Brain microvascular endothelial cell (primary cell): Measurements from ENCODE around the gene ANKRD40CL.

Experiments
- DNase-seq: peaks from one replicate; pipeline ENCODE4 v3.0.0-alpha.2; 2020
- H3K27ac ChIP-seq: fragments of 250-450 bp; sonication (Bioruptor Pico); 2 replicates; pipeline ENCODE4 v1.5.1; 2020; ENCODE audit warnings: mild to moderate bottlenecking, moderate library complexity
- H3K27me3 ChIP-seq: fragments of 250-450 bp; sonication (Bioruptor Pico); replicated peaks from 2 replicates; pipeline ENCODE4 v1.5.1; 2020; ENCODE audit warnings: mild to moderate bottlenecking
- H3K36me3 ChIP-seq: fragments of 250-450 bp; sonication (Bioruptor Pico); replicated peaks from 2 replicates; pipeline ENCODE4 v1.5.1; 2020; ENCODE audit warnings: mild to moderate bottlenecking
- H3K4me3 ChIP-seq: 2 replicates; pipeline ENCODE4 v1.5.1; 2011; ENCODE audit warnings: low read depth, mild to moderate bottlenecking, control low read depth, low read length, moderate library complexity
- CTCF ChIP-seq: IDR thresholded peaks from 2 replicates; pipeline ENCODE4 v1.5.1; 2011; ENCODE audit warnings: low read depth, mild to moderate bottlenecking, moderate library complexity, low read length, control low read depth, inconsistent platforms; ENCODE audit errors: missing control alignments
- in situ Hi-C: cut with HindIII; loops from 2 replicates; pipeline ENCODE4 v1.10.0; 2017; ENCODE audit warnings: low sequenced_read_pairs, low pct_ligation_motif_present

ANKRD40CL gene

DNA sequence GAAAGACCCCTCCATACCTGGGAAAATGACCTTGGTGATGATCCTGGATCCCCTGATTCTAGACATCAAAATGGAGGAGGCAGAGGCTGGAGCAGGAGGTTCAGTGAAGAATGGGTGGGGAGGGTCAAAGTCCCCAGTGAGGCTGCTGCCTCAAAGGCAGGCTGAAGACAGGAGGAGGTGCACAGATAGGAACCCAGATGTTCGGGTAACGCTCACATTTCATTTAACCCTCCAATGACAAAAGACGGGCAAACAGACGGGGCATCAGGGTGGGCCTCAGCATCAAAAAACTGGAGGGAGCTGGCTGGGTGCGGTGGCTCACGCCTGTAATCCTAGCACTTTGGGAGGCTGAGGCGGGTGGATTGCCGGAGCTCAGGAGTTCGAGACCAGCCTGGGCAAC, at the start of gene ANKRD40CL:
TSS of gene ANKRD40CL (minus strand) at position 73 of the 400 bp plus-strand sequence. CDS start 605 bp downstream, outside the sequence.
- H3K27me3 ChIP-seq: no peaks in the 10 kb centered on the region

DNA sequence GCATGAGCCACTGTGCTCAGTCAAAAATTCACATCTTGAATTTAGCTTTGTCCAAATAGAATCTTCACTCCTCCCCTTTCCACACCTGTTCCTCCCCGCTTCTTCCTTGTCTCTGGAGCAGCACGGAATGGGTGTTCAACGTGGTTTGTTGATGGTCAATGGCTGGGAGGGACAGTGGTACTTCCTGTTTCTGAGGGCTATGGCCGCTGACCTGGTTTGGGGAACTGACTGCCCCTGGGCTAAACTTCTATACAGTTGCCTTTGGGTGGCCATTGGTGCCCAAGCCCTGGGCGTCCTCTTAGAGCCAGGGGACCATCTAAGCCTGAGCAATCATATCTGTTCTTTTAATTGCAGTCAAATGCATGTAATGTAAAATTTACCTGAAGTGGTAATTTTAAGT, 49.0 kb upstream of the ANKRD40CL start:
- no peak for TF ChIP-seq CTCF
- no peaks in the 10 kb centered on the region for H3K36me3 ChIP-seq
- H3K27me3 ChIP-seq: no peaks in the 10 kb centered on the region
- DNase-seq: no peak
- H3K27ac ChIP-seq: no peak overlapping the region
- no peak overlapping the region for H3K4me3 ChIP-seq
- in situ Hi-C loops: no loop called here

More for the DNA sequence above, at the start of gene ANKRD40CL:
- in situ Hi-C loops: no loop called here
- Histone ChIP-seq H3K4me3 (no peak within 1 kb of the TSS), H3K36me3 (no peaks in the 10 kb centered on the region), H3K27ac (no peak within 1 kb of the TSS)
- TF ChIP-seq CTCF: no peak
- DNase-seq: no peak

- in situ Hi-C loops: no loop called here
- DNase-seq: no peak
- Histone ChIP-seq H3K27ac (no peak overlapping the region), H3K36me3 (no peaks in the 10 kb centered on the region), H3K4me3 (no peak overlapping the region), H3K27me3 (no peaks in the 10 kb centered on the region)
- no peak for TF ChIP-seq CTCF
Measured at GRCh38 chr17:50815400-50815799, 48.1 kb upstream of the ANKRD40CL start.

GRCh38 chr17:50813583-50813982, 46.3 kb upstream of the ANKRD40CL start:
- in situ Hi-C loops: no loop called here

DNA sequence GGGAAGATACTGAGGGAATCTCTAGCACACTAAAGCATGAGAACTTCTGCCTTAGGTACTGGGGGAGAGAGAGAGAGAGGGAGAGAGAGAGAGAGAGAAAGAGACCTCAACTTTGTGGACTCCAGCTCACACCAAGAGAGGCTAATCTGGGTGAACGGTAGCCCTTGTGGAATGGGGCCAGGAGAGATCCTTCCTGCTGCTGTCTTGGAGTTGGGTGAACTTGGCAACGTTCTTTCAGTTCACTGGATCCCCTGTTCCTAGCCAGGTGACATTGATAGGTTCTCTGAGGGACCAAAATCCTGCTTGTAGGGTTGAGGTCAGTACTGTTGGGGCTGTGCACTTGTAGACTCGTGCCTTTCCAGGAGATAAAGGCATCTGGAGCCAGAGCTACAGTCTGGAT, 41.6 kb upstream of the ANKRD40CL start:
- no peak overlapping the region for H3K4me3 ChIP-seq
- no peak overlapping the region for H3K27ac ChIP-seq
- in situ Hi-C loops: no loop called here
- no peaks in the 10 kb centered on the region for H3K27me3 ChIP-seq
- H3K36me3 ChIP-seq: no peaks in the 10 kb centered on the region
- no peak for TF ChIP-seq CTCF
- DNase-seq: no peak

More at GRCh38 chr17:50813583-50813982, 46.3 kb upstream of the ANKRD40CL start:
- Histone ChIP-seq H3K36me3 (no peaks in the 10 kb centered on the region), H3K27ac (no peak overlapping the region), H3K4me3 (no peak overlapping the region), H3K27me3 (no peaks in the 10 kb centered on the region)
- no peak for TF ChIP-seq CTCF
- no peak for DNase-seq

- no peak overlapping the region for H3K4me3 ChIP-seq
- no peak for TF ChIP-seq CTCF
- DNase-seq: no peak
Measured at GRCh38 chr17:50808413-50808812, 41.1 kb upstream of the ANKRD40CL start.

More at GRCh38 chr17:50808413-50808812, 41.1 kb upstream of the ANKRD40CL start:
- no peak overlapping the region for H3K27ac ChIP-seq
- no peaks in the 10 kb centered on the region for H3K36me3 ChIP-seq
- no peaks in the 10 kb centered on the region for H3K27me3 ChIP-seq
- in situ Hi-C loops: no loop called here
